ENCODE measurements around the gene GRM1.

DNA sequence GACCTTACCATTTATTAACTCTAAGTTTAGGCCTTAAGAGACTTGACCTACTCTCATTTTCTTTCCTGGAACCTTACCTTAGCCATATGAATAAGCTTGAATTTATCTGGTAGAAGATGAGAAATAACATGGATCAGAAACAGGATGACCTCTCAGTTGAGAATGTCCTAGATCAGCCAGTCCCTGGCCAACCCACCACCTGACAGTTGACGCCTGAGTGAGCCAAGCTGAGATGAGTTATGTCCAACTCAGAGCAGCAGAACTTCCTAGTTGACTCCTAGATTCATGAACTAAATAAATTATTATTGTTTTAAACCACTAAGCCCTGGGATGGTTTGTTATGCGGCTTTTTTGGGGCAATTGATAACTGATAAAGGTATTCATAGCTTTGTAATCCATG lies 281.8 kb downstream of the GRM1 start:
- TF ChIP-seq, protein P1, sequence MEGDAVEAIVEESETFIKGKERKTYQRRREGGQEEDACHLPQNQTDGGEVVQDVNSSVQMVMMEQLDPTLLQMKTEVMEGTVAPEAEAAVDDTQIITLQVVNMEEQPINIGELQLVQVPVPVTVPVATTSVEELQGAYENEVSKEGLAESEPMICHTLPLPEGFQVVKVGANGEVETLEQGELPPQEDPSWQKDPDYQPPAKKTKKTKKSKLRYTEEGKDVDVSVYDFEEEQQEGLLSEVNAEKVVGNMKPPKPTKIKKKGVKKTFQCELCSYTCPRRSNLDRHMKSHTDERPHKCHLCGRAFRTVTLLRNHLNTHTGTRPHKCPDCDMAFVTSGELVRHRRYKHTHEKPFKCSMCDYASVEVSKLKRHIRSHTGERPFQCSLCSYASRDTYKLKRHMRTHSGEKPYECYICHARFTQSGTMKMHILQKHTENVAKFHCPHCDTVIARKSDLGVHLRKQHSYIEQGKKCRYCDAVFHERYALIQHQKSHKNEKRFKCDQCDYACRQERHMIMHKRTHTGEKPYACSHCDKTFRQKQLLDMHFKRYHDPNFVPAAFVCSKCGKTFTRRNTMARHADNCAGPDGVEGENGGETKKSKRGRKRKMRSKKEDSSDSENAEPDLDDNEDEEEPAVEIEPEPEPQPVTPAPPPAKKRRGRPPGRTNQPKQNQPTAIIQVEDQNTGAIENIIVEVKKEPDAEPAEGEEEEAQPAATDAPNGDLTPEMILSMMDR (conservative IDR thresholded peaks at IDR 0.05) = no peak
- TF ChIP-seq ZFX (IDR thresholded peaks at IDR 0.05) = no peak

Data from C4-2B (cell line).